UCSD-AML1 (cell line): ENCODE measurements around the gene ZCWPW1.
"Not testable (repeated sequence)": the region's sequence is repeated elsewhere in the genome, so short reads cannot be mapped to it uniquely, and the experiment has no call there.

Experiments
- DNase-seq: peaks from one replicate; lab custom pipeline; 2025; ENCODE audit not compliant: unreplicated experiment; lab: John Stamatoyannopoulos, UW

Gene ZCWPW1

DNA sequence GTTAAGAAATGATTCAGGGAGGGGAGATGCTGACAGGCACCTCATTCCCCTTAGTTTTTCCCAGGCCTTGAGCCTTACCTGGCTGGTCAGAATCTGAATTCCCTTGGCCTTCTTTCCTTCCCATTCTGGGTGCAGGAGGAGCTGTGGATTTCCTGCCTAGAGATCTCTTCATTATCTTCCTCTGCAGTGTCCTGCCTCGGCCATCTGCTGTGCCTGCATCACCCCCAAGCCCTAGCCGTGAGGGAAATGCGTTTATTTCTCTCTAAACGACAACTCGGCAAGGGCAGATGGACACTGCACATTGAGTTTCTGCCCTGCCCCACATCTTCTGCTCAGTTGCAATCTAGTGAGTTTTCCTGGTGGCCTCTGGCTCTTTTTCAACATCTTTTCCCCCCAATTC, 26.7 kb downstream of the ZCWPW1 start:
- no peak for DNase-seq

DNA sequence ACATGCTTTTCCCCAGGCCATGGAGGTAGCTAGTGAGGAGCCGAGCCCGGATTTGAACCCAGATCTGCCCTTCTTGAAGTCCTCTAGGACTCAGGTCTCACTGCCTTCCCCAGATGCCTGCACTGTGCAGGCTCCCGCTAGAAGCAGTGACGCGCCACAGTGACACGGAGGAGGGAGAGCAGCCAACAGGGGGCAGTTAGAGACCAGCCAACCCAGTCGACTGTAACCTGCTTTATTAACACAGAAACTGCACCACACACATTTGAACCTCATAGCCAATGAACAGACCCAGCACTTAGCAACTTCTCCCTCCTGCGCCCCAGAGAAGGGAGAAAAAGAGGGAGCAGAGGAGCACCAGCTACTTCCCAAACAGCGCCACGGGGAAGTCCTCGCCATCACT, 27.8 kb downstream of the ZCWPW1 start:
- peak; percentile 11 for DNase-seq

DNA sequence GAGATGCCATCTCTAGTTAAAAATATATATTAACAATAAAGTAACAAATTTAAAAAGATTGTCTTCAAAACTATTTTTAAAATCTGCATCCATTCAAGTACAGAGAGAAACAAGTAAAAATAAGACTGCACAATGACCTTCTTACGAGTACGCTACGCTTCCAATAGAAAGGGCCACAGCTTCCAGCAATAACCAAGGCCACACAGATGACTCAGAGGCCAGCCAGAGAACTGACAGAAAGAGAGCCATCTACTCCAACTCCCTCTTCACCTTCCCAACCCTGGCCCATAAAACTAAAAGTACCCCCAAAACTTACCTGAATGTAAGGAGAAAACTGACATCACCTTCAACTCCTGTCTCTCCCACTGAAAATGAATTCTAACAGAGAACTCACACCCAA, 28.5 kb downstream of the ZCWPW1 start:
- no peak for DNase-seq

DNA sequence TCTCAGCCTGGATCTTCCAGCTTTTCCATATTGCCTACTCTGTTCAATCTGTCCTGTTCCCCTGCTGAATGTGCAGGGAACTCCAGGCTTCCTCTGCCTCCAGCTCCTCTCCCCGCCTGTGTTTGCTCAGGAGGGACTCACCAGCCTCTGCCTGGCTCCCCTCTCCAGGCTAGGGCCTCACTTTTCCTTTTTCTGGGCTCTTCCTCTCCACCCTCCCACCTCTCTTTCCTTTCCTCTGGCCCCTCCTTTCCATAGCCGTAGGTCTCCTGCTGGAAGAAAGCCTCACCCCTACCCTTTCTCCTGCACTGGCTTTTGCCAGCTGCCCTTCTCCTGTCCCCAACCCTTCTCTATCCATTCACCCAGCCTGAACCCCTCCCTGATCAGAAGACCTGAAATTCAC, 30.3 kb downstream of the ZCWPW1 start:
- no peak for DNase-seq

DNA sequence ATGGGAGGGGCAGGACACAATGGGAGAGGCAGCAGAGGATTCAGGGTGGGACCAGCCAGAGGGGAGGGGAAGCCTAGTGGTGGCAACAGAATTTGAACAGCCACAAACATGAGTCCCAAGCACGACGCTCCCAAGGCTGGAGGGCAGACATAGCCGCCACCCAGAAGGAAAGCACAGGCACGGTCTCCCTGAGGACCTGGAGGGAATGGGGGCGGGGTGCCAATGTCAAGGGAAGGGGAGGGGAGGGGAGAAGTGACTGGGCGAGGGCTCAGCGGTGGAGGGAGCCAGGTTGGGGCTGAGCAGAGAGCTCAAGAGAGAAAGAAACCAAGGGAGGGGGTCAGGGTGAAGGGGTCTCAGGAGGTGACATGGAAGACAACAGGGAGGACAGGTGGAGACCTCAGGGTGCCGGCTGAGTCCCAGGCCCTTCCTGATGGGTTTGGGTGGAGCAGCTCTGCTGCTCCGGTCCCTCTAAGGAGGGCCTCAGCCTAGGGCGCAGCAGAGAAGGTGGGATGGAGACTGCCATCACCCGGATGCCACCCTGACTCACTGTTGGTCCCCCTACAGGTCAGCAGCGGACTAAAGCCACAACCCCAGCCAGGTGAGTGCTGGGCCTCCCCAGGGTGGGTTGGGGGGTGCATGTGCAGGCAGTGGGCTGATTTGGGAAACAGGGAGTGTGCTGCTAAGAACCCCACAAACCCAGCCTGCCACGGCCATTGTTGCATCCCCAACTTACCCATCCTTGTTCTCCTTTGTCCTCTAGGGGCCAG, 31.0 kb downstream of the ZCWPW1 start:
- no peak for DNase-seq

DNA sequence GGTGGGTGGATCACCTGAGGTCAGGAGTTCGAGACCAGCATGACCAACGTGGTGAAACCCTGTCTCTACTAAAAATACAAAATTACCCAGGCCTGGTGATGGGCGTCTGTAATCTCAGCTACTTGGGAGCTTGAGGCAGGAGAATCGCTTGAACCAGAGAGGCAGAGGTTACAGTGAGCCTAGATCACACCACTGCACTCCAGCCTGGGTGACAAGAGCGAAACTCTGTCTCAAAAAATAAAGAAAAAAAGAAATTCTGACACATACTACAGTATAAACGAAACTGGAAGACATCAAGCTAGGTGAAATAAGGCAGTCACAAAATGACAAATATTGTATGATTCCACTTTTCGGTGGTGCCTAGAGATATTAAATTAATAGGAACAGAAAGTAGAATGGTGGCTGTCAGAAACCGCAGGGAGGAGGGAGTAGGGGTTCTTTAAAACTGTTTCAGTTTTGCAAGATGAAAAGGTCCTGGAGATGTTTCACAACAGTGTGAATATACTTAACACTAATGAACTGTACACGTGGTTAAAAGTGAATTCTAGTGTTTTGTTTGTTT, 32.0 kb downstream of the ZCWPW1 start:
- DNase-seq, result no peak

DNA sequence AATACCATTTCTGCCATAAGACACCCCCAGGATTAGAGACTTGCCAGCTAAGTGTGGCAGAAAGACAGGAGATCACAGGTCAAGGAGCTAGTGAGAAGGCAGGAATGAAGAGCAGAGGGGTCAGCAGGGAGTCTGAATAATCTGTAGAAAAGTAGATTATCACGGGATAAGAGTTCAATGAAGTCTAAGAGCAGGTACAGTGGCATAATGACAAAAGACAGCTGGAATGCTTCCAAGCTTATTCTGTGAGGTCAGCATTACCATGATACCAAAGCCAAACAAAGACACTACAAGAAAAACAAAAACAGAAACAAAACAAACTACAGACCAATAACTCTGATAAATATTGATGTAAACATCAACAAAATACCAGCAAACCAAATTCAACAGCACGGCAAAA, 34.4 kb downstream of the ZCWPW1 start:
- no peak for DNase-seq

DNA sequence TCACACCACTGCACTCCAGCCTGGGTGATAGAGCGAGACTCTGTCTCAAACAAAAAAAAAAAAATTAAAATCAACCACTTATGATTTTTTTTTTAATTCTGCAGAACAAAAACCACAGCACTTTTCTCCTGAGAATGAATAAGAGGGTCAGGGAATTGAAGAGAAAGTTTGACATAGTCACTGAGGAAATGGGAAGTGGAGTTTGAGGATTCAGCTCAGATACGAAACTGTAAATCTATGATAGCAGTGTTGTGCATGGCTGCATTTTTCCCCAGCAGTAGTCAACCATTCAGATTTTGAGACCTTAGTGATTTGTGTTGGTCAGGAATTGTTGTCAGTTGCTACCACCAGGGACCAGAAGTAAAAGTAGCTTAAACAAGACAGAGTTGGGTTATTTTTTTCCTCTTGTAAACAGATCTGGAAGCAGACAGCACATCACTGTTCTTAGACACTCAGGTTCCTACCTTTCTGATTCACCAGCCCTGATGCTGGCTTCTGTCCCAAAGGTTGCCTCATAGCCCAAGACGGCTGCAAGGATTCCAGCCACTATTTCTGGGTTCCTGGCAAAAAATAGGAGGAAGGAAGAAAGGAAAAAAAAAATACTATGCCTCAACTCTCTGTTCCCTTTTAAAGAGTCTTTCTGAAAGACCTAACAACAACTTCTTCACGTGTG, 35.1 kb downstream of the ZCWPW1 start:
- DNase-seq, result no peak

DNA sequence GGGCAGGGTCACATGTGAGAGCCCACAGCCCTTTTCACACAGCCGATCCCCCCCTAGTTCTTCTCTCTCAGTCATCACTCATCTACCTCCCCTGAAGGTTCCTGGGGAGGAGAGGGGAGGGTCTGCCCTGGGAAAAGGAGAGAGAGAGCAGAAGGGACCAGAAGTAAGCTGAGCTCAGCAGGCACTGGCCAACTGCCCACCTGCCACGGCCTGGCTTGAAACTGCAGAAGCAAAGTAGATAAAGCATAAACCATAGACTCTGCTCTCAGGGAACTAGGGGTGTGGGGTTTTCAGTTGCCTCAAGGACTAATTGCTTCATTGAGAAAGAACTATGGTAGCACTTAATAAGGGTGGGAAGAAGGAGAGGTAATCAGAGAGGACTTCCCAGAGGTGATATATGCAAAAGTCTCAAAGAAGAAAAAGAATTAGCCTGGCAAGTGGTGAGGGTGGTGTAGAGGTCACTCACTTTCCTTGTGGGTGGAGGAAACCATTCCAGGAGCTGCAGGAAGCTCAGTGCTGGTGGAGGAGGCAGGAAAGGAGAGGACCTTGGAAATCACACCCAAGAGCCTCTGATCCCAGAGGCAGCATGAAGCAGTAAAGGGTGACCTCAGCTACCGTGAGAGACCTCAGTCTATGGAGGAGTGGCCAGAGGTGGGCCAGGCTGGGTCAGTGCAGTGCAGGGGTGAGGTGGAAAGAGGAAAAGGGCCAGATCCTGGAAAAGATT, 38.1 kb downstream of the ZCWPW1 start:
- no peak for DNase-seq

DNA sequence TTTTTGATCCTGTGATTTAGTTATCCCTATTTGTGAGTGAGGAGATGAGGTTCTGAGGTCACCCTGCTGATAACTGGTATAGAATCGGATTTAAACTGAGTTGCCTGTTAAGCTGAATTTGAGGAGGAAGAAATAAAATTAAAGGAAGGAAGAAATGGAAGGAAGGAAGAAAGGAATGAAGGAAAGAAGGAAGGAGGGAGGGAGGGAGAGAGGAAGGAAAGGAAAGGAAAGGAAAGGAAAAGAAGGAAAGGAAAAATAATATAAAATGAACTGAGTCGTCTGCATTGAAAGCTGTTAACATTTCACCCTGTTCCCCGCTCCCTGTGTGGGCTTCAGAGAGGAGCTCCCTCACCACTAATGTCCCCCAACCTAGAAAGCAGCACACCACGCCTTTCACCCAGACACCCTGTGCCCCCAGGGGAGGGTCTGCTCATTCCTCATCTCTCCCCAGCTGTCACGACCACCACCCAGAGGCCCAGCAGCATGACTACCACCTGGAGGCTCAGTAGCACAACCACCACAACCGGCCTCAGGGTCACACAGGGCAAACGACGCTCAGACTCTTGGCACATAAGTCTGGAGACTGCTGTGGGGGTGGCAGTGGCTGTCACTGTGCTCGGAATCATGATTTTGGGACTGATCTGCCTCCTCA, 38.9 kb downstream of the ZCWPW1 start:
- no peak for DNase-seq

DNA sequence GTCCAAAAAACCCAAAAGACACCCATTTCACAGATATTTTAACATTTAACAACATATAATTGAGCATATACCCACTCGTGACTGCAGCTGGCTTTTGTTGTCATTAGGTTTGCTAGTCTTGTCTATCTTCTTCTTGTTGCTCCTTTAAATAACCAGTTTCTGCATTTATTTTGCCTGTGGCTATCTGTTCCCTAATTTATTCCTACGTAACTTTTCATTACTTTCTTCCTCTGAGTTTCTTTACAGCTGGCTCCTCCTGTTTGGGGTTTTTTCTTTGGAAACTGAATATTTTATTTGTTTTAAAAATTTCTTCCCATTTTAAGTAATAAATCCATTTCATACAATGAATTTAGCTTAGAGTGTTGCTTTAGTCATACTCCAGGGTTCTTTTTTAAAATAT, 40.8 kb downstream of the ZCWPW1 start:
- DNase-seq, result no peak

DNA sequence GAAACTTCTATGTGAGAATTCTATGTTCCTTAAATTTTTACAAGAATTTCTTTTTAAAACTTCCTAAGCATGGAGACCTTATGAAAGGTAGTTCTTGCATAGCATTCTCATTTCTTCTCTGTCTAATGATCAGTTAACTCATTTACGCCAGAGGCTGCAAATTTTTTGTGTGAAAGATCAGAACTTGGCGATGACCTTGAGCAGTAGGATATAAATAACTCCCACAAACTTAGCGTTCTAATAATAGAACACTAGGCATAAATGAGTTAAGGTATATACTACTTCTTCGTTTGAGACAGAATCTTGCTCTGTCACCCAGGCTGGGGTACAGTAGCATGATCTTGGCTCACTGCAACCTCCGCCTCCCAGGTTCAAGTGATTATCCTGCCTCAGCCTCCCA, 41.6 kb downstream of the ZCWPW1 start:
- DNase-seq, result no peak

DNA sequence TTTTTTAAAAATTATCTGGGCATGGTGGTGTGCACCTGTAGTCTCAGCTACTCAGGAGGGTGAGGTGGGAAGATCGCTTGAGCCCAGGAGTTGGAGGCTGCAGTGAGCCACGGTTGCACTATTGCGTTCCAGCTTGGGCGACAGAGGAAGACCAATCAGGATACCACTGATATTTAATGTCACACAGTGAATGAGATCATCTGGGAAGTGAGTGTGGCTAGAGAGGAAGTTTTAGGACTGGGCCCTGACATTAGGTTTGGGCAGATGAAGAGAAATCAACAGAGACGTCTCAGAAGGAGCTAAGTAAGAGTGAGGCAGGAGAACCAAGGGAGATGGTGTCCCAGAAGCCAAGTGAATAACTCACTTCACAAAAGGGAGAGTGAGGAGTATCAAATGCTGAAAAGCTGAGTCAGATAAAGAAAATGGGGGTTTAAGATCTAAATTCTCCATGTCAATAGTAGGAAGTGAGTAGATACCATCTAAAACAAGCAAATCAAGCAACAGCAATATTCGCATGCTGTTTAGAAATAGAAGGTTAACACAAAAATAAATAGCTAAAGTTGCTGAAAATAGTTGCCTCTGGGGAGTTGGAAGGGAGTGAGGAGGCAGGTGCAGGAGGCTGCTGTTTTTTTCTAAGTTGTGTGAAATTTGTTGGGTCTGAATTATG, 43.7 kb downstream of the ZCWPW1 start:
- no peak for DNase-seq

DNA sequence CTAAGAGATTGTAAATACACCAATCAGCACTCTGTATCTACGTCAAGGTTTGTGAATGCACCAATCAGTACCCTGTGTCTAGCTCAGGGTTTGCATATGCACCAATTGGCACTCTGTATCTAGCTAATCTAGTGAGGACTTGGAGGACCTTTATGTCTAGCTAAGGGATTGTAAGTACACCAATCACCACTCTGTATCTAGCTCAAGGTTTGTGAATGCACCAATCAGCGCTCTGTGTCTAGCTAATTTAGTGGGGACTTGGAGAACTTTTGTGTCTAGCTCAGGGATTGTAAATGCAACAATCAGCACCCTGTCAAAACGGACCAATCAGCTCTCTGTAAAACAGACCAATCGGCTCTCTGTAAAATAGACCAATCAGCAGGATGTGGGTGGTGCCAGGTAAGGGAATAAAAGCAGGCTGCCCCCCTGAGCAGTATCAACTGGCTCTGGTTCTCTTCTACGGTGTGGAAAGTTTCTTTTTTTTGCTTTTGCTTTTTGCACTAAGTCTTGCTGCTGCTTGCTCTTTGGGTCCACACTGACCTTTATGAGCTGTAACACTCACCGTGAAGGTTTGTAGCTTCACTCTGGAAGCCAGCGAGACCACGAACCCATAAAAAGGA, 46.2 kb downstream of the ZCWPW1 start:
- DNase-seq, result not testable (repeated sequence)

DNA sequence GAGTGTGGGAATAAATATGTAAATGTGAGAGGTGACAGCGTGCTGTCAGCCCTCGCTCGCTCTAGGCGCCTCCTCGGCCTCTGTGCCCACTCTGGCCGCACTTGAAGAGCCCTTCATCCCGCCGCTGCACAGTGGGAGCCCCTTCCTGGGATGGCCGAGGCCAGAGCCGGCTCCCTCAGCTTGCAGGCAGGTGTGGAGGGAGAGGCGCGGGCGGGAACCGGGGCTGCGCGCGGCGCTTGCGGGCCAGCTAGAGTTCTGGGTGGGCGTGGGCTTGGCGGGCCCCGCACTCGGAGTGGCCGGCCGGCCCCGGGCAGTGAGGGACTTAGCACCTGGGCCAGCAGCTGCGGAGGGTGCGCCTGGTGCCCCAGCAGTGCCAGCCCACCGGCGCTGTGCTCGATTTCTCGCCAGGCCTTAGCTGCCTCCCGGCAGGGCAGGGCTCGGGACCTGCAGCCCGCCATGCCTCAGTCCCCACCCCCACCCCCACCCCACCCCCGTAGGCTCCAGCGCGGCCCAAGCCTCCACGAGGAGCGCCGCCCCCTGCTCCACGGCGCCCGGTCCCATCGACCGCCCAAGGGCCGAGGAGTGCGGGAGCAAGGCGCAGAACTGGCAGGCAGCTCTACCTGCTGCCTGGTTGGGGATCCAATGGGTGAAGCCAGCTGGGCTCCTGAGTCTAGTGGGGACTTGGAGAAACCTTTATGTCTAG, 46.8 kb downstream of the ZCWPW1 start:
- not testable (repeated sequence) for DNase-seq

DNA sequence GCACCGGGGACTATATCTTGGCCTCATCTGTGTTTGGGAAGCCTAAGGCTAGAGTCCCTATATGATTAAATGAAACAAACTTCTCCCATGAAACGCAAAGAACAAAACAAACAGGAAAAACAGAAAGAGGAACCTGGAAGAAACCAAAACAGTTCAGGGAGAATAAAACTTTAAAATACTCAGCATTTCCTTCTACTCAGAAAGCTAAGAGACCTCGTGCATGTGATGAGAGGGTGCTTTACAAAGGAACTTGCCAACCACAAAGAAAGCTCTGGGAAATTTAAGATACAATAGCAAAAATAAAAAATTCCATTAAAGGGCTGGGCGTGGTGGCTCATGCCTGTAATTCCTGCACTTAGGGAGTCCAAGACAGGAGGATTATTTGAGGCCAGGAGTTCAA, 48.3 kb downstream of the ZCWPW1 start:
- no peak for DNase-seq

DNA sequence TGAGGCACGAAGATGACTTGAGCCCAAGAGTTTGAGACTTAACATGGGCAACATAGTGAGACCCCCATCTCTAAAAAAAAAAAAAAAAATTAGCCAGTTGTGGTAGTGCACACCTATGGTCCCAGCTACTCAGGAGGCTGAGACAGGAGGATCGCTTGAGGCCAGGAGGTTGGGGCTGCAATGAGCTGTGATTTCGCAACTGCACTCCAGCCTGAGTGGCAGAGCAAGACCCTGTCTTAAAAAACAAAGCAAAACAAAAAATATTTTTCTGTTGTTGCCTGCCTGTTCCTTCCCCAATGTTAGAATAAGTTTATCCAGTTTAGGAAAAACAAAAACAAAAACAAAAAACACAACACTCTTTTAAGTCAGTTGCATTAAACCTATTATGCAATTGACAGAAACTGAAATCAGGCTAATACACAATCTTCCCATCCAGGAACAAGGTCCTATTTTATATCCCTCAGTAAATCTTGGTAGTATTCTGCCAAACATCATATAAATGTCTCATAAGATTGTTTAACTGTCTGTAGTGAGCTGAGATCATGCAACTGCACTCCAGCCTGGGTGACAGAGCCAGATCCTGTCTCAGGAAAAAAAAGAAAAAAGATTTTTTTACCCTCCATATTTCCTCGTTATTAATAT, 50.3 kb downstream of the ZCWPW1 start:
- no peak for DNase-seq

DNA sequence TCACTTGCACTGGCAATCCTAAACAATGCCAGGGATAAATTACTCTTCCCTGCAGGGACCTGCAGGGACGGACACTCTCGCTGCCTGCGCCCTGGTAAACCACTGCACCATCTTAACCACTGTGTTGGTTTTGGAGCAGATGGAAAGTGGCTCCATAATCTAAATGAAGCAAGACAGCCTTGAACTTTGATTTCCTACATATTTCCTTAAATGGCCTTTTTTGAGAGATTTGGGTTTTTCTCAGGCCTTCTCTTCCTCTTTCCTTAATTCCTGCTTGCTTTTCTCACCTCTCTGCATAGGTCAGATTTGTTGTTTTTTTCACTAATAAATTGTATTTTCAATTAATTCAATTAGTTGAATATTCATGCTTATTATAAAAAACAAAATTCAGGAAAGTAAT, 52.4 kb downstream of the ZCWPW1 start:
- DNase-seq, result no peak

DNA sequence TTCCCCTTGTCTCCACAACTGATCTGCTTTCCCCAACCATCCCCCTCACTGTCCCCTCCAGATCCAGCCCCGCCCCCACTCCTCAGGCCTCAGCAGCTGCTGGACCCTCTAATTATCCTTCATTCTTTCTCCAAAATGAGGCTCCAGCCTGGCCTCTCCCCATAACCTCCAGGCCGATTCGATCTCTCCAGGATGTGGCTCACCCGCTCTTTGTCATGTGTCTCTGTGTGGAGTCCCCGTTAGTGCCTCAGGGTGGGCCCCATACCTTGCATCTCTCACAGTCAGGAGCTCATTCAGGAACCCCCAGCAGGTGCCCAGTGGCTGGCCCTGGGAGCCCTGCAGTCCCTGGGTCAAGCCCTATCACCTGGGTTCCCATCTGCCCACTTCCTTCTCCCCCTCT, 53.9 kb downstream of the ZCWPW1 start:
- DNase-seq, result no peak
